GM18907 (cell line): Measurements from ENCODE around the gene AHCYL1.
"Not testable (repeated sequence)": the region's sequence is repeated elsewhere in the genome, so short reads cannot be mapped to it uniquely, and the experiment has no call there.

Source experiments
- ATAC-seq: cut with Tn5 transposase; IDR thresholded peaks from one replicate; pipeline ENCODE4 v1.9.1; 2021; ENCODE audit warnings: mild to moderate bottlenecking, moderate library complexity; ENCODE audit not compliant: unreplicated experiment

Gene AHCYL1

DNA sequence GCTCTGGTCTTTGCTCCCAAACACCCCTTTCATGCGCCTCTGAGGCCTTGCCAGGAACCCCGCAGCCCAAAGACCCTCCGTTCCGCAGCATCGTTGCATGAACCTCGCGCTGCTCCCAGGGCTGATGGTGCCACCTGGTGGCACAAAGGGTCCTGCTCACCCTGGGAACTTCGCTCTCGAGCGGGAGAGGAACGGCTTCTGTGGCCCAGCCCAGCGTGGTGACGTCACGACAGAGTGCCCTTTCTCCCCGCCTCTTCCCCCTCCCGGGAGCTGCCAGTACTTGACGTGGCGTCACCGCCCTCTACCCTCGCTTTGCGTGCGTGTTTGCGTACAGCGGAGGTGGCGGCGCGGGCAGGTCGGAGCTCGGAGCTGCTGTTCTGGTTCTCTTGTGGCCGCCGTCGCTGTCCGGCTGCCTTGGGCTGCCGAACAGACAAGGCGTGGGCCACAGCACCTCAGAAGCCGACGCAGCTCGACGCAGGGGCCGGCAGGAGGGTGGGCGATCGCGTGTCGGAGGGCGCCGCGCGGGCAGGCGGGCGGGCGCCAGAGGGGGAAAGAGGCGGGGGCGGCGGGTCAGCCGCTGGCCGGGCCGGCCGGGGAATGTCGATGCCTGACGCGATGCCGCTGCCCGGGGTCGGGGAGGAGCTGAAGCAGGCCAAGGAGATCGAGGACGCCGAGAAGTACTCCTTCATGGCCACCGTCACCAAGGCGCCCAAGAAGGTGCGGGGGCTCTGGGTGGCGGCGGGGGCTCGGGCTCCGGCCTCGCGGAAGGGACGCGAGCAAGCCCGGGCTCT is at the start of gene AHCYL1:
Gene AHCYL1 (plus strand): TSS at position 310 of the 791 bp plus-strand sequence. CDS start 288 bp downstream, at position 598.
- ATAC-seq, result peak; percentile 99

DNA sequence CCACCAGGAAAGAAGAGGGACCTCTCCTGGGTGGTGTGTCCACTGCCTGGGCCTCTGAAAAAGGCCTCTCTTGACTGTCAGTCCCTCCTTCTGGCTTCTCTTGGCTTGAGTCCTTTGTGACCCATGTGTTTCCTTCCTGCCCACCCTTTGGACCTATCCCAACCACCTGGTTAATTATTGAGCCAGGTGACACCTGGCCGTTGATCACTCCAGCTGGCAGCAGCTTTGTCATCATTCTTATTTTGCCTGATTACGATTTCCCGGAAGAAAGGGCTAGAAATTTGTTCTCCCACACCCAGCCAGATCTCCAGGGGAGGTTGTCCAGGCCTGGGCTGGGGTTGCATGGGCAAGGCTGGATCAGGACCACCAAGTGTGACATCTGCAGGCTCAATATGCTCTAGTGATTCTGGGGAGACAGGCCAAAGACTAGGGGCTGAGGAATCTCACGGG is 49.1 kb upstream of the AHCYL1 start:
- no peak for ATAC-seq

DNA sequence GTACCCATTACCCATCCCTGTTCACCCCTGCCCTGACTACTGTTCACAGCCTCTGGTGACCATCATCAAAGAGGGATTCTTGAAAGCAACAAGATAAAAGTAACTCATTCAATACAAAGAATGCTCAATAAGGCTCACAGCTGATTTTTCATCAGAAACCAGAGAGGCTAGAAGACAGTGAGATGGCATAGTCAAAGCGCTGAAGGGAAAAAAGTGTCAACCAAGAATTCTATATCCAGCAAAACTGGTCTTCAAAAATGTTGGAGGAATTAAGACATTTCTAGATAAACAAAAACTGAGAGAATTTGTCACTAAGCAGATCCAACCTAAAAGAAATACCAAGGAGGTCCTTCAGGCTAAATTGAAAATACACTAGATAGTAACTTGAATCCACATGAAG is 46.8 kb upstream of the AHCYL1 start:
- no peak for ATAC-seq

DNA sequence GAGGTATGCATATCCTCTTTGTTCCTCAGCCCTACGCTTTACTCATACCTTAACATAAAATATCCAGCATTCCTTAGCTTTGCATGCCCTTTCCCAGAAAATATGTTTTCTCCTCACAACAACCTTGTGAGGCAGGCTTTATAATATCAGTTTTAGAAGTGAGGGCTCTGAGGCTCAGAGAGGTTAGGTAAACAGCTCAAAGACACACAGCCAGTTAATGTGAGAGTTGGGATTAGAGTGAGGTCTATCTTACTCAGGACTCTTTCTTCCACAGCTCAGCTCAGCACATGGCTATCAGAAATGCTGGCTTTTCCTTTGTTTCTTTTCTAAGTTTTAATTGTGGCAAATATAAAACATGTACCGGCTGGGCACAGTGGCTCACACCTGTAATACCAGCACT is 46.0 kb upstream of the AHCYL1 start:
- ATAC-seq, result no peak

DNA sequence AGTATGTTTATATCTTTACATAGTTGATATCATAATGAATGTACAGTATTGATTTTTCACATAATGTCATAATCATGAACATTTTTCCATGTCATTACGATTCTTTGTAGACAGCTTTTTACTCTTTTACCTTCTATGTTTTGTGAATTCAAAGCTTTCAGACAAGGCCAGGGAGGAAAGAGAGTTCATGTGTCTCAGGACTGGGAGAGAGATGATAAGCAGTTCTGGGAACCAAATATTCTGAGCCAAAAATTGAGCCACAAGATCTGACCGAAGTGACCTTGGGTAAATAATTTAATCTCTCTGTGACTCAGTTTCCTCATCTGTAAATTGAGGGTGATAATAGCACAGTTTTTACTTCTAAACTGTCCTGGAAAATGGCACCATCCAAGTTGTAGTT is 42.1 kb upstream of the AHCYL1 start:
- no peak for ATAC-seq

DNA sequence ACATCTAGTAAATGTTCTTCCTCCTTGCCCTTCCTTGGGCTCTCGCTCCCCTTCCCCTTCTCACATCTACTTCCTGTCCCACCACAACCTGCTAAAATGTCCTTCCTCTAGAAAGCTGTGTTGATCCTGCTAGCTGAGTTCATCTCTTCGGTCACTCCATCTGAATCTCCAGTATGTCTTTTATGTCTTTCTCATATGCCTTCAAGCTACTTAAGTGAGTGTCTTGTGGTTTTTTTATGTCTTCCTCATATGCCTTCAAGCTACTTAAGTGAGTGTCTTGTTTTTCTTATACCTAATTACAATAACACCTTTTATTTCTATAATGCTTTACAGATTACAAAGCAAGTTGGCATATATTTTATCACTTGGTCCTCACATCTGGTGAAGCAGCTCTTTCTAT is 40.0 kb upstream of the AHCYL1 start:
- no peak for ATAC-seq

DNA sequence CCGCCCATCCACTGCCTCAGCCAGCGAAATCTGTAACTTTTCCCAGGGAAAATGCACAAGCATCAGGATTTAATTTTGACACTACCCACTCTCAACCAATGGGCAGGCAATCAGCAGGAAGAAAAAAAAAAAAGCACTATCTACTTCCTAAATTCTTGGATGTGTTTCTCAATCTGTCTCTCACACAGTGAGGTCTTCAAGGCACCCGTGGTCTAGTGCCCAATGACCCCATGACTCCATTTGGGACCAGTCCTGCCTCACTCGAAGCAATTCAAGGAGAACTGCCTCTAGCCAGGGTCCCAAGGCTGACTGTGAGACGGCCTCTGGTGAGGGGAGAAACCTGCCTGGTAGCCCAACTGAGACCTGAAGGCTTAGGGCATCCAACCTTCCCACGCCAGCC is 38.1 kb upstream of the AHCYL1 start:
- no peak for ATAC-seq

DNA sequence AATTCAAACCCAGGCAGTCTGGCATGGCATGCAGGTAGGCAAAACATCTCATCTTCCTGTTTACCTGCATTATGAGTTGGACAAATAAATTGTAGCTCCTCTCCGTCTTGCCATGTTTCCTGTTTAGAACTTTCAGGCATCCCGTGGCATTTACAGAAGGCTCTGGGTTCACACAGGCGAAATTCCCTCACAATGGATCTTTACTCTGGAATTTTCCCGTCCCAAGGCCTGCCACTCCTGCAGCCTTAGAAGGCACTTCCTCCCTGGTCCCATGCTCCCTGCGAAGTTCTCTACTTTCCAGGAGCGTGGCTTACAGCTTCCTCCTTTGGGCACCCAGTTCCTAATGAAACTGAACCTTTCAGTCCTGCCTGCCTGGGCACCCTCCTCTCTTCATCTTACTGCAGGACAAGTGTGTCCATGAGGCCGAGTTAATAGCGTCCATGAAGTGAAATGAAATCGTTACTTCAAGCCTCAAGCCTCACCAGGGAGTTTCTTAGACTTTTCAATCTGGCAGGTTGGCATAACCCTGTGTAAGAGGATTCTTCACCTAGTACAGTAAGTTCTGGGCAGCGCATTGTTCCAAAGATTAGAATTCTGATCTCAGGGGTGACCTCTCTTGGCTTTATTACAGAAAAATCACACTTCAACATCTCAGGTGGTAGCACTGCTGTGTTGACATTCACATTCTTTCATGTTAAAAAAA is 36.8 kb upstream of the AHCYL1 start:
- ATAC-seq, result no peak

DNA sequence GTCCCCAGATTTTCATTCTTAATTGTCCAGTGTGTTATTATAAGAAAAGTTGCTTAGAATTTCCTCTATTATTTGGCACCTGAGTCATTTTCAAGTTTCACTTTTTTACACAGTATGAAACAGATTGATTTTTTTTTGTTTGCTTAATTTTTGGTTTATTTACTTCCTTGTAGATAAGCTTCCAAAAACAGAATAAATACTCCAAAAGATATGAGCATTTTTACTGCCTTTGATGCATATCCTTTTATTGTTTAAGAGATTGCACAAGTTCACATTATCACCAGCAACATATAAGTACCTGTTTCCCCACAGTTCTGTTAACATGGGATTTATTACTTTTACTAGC is 36.3 kb upstream of the AHCYL1 start:
- no peak for ATAC-seq

DNA sequence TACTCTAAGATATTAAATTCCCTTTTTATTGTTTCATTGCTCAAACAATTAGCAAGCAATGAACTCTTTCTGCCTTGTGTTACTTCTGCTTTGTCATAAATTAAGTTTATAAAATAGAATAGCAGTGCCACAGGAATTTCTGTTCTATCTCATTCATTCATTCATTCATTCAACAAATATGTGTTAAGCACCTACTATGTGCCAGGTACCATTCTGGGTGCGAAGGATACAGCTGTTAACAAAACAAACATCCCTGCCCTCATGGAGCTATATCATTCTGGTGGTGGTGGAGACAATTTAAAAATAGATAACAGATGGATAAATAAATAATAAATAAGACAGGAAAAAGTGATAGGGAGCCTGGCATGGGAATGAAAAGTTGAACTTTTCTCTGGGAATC is 34.5 kb upstream of the AHCYL1 start:
- ATAC-seq, result no peak

DNA sequence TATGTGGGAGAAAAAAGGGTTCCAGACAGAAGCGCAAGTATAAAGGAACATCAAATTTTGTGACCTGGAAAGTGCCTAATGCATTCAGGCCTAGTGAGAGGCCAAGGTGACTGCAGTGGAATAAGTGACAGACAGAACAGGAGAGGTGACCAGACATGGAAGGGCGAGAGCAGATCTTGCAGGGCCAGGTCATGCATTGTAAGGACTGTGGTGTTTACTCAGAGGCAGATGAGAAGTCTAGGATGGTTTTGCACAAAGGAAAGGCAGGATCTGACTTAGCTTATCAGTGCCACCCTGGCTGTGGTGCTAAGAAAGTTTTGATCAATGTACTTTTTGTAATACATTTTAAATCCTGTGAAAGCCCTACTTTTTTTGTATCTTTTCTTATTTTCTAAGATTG is 34.1 kb upstream of the AHCYL1 start:
- ATAC-seq, result no peak

DNA sequence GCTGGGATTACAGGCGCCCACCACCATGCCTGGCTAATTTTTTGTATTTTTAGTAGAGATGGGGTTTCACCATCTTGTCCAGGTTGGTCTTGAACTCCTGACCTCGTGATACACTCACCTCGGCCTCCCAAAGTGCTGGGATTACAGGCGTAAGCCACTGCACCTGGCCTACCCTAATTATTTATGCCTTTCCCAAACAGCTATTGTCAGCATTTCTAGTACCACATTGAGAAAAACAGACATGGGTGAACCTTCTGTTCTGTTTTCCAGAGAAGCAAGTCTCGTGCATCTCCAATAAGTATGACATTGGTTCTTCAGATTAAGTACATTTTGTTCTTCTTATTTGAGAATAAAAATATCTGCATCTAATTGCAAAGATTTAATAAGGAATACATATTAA is 33.1 kb upstream of the AHCYL1 start:
- not testable (repeated sequence) for ATAC-seq

DNA sequence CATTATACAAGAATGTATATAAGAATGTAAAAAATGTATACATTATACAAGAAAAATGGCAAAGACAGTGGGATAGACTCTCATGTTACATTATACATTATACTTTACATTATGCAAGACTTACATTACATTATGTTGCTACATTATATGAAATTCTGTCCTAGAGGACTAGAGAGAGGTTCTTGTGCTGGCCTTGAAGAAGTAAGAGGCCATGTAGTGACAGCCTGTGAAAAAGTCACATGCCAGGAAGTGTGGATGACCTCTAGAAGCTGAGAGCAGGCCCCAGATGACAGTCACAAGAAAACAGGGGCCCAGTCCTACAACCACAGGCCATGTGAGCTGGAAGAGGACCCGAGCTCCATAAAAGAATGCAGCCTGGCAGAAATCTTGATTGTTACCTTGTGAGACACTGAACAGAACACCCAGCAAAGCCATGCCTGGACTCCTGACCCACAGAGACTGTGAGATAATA is 30.5 kb upstream of the AHCYL1 start:
- ATAC-seq, result no peak

DNA sequence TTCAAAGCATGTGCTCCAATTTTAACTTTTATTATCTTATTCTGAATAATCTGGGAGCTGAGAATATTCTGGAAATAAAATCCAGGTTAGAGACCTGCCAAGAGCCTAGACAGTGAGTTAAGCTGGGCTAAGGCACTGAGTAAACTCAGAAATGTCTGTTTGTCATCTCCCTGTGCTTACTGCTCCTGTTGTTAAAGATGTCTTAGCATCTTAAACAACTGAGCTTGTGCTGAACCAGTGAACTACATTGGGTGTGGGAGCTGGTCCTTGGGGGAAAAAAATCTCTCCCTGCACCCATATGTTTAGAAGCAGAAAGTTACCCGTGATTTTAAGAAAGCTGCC is 25.0 kb upstream of the AHCYL1 start:
- ATAC-seq, result no peak

DNA sequence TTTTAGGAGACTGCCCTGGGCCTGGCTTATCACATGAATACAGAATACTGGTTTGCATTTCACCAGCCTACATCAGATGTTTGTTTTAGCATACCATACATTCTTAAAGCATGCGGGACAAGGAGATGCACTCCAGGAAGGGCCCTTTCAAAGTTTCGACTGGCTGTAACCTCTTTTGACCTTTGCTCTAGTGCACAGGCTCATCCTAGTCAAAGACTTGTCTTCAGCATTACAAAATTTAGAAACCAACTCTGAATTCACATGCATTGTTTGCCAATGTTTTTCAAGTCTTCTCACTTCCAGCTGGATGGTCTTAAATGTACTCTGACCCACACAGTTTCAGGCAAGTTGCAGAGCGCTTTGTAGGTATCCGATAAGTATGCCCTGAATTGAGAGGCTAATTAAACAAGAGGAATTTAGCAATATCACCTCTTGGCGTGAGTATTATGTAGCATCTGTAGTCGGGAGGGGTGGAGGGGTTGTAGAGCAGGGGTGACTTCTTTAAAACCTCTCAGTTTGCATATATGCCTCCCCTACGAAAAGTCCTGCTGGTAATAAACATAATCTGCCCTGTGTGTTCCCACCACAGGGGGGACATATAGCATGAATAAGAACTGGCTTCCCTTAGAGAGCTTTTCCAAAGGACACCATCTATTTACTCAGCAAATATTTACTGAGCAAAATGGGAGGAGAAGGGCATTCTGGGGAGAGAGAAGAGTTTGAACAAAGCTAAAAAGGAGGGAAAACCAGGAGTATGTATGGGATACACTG is 24.4 kb upstream of the AHCYL1 start:
- no peak for ATAC-seq

DNA sequence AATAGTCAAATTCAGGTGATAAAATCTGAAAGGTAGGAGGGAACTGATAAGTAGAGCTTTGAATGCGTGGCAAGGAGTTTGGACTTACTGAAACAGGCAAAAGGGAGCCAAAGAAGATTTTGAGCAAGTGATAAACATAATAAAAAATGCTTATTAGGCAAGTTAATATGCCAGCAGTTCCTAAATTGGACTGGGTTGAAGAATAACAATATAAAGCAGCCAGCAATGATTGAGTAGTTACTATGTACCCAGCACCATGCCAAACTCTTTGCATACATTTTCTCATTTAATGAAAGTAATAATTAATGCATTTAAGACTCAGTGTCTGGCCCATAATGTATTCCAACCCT is 23.8 kb upstream of the AHCYL1 start:
- ATAC-seq, result no peak

DNA sequence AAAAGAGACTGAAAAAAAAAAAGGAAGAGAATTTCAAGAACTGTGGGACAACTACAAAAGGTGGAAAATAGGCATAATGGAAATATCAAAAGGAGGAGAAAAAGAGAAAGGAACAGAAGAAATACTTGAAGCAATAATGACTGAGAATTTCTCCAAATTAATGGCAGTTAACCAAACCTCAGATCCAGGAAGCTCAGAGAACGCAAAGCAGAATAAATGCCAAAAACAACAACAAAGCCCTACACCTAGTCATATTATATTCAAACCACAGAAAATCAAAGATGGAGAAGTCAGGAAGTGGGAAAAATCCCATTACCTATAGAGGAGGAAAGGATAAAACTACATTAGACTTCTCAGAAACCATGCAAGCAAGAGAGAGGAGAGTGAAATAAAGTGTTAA is 20.7 kb upstream of the AHCYL1 start:
- ATAC-seq, result no peak

DNA sequence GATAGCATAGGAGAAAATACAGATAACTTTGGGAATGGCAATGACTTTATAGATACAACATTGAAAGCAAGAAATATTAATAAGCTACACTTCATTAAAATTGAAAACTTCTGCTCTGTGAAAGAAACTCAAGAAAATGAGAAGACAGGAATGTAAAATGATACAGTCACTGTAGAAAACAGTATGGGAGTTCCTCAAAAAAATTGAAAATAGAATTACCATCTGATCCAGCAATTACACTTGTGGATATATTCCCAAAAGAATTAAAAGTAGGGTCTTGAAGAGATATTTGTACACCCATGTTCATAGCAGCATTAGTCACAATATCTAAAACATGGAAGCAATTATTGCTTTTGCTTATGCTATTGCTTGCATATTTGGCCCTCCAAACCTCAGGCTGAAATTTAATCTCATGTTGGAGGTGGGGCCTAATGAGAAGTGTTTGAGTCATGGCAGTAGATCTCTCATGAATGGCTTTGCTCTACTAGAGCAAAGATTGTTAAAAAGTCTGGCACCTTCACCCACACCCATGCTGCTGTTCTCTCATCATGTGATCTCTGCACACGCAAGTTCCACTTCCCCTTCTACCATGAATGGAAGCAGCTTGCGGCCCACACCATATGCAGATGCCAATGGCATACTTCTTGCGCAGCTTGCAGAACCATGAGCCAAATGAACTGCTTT is 15.3 kb upstream of the AHCYL1 start:
- ATAC-seq, result no peak

DNA sequence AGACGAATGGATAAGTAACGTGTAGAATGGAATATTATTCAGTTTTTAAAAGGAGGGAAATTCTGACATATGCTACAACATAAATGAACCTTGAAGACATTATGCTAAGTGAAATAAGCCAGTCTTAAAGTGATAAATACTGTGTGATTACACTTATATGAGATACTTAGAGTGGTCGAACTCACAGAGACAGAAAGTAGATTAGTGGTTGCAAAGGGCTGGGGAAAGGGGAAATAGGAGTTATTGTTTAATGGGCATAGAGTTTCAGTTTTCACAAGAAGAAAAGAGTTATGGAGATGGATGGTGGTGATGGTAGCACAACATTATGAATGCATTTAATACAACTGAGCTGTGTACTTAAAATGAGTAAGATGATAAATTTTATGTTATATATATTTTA is 14.7 kb upstream of the AHCYL1 start:
- ATAC-seq, result no peak

DNA sequence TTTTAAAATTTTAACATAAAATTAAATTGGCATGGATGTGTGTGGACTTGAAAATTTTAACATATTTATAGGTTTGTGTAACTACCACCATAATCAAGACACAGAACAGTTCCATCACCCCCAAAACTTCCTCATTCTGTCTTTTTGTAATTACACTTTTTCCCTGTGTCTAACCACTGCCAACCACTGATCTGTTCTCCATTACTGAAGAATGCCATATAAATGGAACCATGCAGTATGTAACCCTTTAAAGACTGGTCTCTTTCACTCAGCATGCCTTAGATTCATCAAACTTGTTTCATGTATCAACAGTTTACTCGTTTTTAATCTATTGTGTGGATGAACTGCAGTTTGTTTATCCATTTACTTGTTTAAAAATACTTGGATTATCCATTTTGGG is 13.0 kb upstream of the AHCYL1 start:
- no peak for ATAC-seq

DNA sequence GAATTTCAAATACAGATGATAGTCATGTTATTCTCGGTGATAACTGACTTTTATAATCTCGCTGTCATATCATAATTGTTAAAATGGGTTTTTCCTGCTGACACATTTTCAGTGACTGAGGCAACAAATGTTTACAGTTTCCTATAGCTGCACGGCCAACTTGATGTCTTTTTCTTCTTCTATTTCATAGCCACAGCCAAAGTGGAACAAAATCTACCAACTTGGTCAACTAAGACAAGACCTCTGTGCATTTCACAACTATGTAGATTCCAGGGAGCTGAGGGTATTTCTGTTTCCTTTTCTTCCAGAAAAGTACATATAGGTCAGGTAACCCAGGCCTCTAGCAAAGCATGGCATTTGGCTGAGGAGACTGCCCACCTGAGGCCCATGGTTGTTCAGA is 10.4 kb upstream of the AHCYL1 start:
- no peak for ATAC-seq
